ENCODE results near the gene PCDH1. TPM values are rescaled to one million over a fixed set of nuclear protein-coding genes. Genes with fewer than 3 reads are reported as not detected.

The PCDH1 gene
- total and polyA plus RNA-seq, 2 of the 13 experiments (the other 11 are each of a cell fraction or from before 2014, with no cell fraction given): 0.11 to 0.83 TPM

- TF ChIP-seq ZNF687 (CRISPR knock-in tag; IDR thresholded peaks at IDR 0.05): peak; percentile 82
- TF ChIP-seq ZNF230 (CRISPR knock-in tag; IDR thresholded peaks at IDR 0.05): no peak
- TF ChIP-seq KLF15 (CRISPR knock-in tag; IDR thresholded peaks at IDR 0.05; ENCODE audit: borderline replicate concordance): no peak
- TF ChIP-seq SP4 (CRISPR knock-in tag; IDR thresholded peaks at IDR 0.05): 0 out of 2 replicates have a peak, but pooled peaks have one; percentile 32
- no peak for TF ChIP-seq ZNF3 (CRISPR knock-in tag; IDR thresholded peaks at IDR 0.05)
- no peak for TF ChIP-seq ZNF260 (CRISPR knock-in tag; IDR thresholded peaks at IDR 0.05; ENCODE audit: borderline replicate concordance, low read depth)
- peak; percentile 14; the same call in 1 of the 2 replicates for TF ChIP-seq KDM2A (CRISPR knock-in tag; IDR thresholded peaks at IDR 0.05; ENCODE audit: borderline replicate concordance, low read depth)
- TF ChIP-seq CERS6 (CRISPR knock-in tag; IDR thresholded peaks at IDR 0.05): no peak
- no peak for TF ChIP-seq SOX13 (IDR thresholded peaks at IDR 0.05)
- 0 out of 4 replicates have a peak, but pooled peaks of 1 of the 2 experiments have one; percentile 15 for TF ChIP-seq SOX13 (CRISPR knock-in tag; conservative IDR thresholded peaks at IDR 0.05 in 1 of 2, IDR thresholded peaks at IDR 0.05 in 1 of 2)
- TF ChIP-seq ZNF749 (CRISPR knock-in tag; IDR thresholded peaks at IDR 0.05; ENCODE audit: borderline replicate concordance): no peak
- 0 out of 2 replicates have a peak, but pooled peaks have one; percentile 38 for TF ChIP-seq ZNF329 (CRISPR knock-in tag; IDR thresholded peaks at IDR 0.05; ENCODE audit: low read depth)
- no peak; the same call in 1 of the 2 replicates for TF ChIP-seq ZNF232 (CRISPR knock-in tag; IDR thresholded peaks at IDR 0.05; ENCODE audit: borderline replicate concordance)
- no peak for TF ChIP-seq KLF6 (CRISPR knock-in tag; IDR thresholded peaks at IDR 0.05)
- TF ChIP-seq SKIL (CRISPR knock-in tag; IDR thresholded peaks at IDR 0.05; ENCODE audit: borderline replicate concordance): peak; percentile 40; the same call in 1 of the 2 replicates
- no peak for TF ChIP-seq BHLHE40 (IDR thresholded peaks at IDR 0.05; ENCODE audit: low read length)
- TF ChIP-seq NFIB (CRISPR knock-in tag; IDR thresholded peaks at IDR 0.05; ENCODE audit: borderline replicate concordance): no peak
- TF ChIP-seq NR1H2 (CRISPR knock-in tag; IDR thresholded peaks at IDR 0.05; ENCODE audit: borderline replicate concordance, low read depth): no peak
- TF ChIP-seq GLI4 (CRISPR knock-in tag; IDR thresholded peaks at IDR 0.05; ENCODE audit: borderline replicate concordance): 0 out of 2 replicates have a peak, but pooled peaks have one; percentile 40
- peak; percentile 87 for TF ChIP-seq FOXK1 (CRISPR knock-in tag; IDR thresholded peaks at IDR 0.05; ENCODE audit: borderline replicate concordance, low read depth)
Measured at GRCh38 chr5:141849415-141850243, 28.6 kb downstream of the PCDH1 start (continued).
